ENCODE measurements around the gene MVB12B.

The MVB12B gene

DNA sequence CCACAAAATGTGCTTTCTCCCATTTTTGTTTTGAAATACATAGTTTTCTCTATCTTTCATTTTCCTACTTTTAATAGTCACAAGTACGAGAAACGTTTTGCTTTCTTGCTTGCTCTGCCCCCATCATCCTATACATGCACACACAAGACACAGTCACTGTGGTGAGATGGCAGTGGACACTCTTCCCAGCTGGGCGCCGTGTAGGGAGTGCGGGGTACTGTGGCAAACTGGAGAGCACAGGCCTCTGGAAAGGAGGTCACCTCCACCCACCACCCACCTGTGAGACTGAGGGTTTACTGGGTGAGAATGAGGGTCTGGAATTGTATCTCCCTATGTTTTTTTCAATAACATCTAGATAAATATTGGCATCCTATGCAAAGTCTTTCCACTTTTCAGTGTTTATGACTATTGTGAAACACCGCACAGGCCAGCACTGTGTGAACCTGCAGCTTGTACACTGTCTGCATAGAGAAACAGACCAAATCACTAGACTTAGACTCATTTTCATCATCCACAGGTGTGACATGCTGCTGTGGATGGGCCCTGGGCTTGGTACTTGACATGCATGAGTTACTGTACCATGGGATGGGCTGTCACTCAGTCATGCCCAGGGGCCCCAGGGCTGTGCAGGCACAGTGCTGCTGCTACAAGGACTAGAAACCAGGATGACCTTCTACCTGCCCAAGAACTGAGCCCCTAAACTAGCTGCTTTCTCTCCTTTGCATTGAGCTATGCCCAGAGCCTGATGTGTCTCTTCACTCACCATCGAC, 169.0 kb downstream of the MVB12B start:
- TF ChIP-seq, protein P1, sequence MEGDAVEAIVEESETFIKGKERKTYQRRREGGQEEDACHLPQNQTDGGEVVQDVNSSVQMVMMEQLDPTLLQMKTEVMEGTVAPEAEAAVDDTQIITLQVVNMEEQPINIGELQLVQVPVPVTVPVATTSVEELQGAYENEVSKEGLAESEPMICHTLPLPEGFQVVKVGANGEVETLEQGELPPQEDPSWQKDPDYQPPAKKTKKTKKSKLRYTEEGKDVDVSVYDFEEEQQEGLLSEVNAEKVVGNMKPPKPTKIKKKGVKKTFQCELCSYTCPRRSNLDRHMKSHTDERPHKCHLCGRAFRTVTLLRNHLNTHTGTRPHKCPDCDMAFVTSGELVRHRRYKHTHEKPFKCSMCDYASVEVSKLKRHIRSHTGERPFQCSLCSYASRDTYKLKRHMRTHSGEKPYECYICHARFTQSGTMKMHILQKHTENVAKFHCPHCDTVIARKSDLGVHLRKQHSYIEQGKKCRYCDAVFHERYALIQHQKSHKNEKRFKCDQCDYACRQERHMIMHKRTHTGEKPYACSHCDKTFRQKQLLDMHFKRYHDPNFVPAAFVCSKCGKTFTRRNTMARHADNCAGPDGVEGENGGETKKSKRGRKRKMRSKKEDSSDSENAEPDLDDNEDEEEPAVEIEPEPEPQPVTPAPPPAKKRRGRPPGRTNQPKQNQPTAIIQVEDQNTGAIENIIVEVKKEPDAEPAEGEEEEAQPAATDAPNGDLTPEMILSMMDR (IDR thresholded peaks at IDR 0.05; ENCODE audit: insufficient read depth, low read length, poor library complexity, severe bottlenecking): no peak
- H3K36me3 ChIP-seq (ENCODE audit: control insufficient read depth, insufficient read depth, low read length): no peaks in the 10 kb centered on the region
- H3K27me3 ChIP-seq (replicated peaks; ENCODE audit: control insufficient read depth, insufficient read depth, low read length): peaks cover 4% of the 10 kb centered on the region
- H3K4me3 ChIP-seq (replicated peaks; ENCODE audit: low read depth, low read length): no peak overlapping the region
- no peak for DNase-seq (ENCODE audit: extremely low read depth, insufficient read length)

DNA sequence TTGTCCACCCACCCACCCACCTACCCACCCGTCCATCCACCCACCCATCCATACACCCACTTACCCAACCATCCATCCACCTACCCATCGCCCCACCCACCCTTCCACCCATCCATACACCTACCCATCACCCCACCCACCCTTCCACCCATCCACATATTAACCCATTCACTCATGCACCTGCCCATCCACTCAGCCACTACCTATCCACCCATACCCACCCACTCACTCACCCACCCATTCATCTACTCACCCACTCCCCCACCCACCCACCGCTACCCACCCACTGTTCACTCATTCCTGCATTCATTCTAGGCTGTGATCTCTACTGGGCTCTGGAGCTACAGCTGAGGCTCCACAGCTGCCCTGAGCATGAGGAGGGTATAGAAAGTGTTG, 169.6 kb downstream of the MVB12B start:
- Histone ChIP-seq H3K4me3 (replicated peaks; ENCODE audit: low read depth, low read length) (no peak overlapping the region), H3K36me3 (ENCODE audit: control insufficient read depth, insufficient read depth, low read length) (no peaks in the 10 kb centered on the region), H3K27me3 (replicated peaks; ENCODE audit: control insufficient read depth, insufficient read depth, low read length) (peaks cover 4% of the 10 kb centered on the region)
- TF ChIP-seq, protein P1 (IDR thresholded peaks at IDR 0.05; ENCODE audit: insufficient read depth, low read length, poor library complexity, severe bottlenecking): no peak
- no peak for DNase-seq (ENCODE audit: extremely low read depth, insufficient read length)

DNA sequence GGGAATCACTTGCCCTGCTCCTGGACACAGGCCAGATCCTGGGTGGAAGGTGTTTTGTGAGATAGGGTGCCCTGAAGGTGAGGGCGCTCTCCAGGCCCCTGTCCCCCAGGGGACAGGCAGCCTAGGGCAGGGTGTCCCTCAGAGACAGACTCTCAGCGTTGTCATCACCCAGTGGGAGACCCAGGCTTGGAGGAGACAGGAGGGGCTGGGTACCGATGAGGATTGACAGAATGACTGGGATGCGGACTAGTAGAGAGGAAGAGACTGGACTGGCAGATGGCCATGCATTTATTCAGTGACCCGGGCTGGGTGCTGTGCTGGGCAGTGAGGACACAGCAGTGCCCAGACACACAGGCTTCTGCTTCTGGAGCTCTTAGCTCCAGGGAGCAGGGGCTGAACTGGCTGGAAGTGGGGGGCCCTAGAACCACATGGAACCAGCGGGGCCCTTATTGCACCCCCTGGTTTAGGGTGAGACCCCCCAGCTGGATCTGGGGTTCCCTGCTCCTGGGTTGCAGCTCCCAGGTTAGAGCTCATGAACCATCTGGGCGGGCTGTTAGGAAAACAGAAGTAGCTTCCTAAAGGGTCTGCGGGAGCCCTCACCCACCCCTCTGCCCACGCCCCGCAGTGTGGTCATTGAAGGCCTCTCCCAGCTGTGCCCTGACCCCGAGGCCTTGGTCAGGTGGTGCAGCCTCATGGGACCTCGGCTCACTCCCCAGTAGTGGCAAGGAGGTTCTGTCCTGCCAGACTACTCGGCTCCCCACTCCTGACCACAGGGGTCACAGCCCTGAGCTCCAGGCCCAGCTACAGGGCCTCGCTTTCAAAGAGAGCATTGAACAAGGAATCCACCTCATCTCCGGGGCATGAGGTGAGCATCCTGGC, 170.4 kb downstream of the MVB12B start:
- no peaks in the 10 kb centered on the region for H3K36me3 ChIP-seq (ENCODE audit: control insufficient read depth, insufficient read depth, low read length)
- no peak overlapping the region for H3K4me3 ChIP-seq (replicated peaks; ENCODE audit: low read depth, low read length)
- no peak for DNase-seq (ENCODE audit: extremely low read depth, insufficient read length)
- peaks cover 4% of the 10 kb centered on the region for H3K27me3 ChIP-seq (replicated peaks; ENCODE audit: control insufficient read depth, insufficient read depth, low read length)
- TF ChIP-seq, protein P1 (IDR thresholded peaks at IDR 0.05; ENCODE audit: insufficient read depth, low read length, poor library complexity, severe bottlenecking): no peak

DNA sequence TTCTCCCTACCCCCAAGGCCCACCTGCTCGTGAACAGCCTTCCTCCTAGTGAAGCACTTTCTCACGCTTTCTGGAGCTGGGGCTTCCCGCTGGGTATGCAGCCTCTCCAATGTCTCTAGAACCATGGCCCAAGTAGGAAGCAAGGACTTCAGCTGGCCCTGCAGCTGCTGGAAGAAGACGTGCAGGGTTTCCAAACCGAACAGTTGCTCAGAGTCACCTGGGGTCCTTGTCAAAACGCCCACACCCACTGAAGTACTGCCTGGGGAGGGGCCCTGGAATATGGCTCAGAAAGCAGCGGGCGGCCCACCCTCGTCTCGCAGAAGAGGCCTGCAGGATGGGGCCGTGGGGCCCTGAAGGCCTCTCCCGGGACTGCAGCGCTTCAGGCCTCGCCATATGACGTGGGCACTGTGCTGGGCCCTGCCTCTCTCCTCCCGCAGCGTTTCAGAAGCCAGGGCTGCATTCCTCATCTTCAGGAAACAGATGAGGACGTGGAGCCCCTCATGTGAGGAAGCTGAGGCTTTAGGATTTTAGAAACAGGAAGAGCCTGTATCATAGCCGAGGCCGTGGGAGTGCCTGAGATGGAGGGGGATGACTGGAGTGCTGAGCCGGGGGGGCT, 171.1 kb downstream of the MVB12B start:
- TF ChIP-seq, protein P1 (IDR thresholded peaks at IDR 0.05; ENCODE audit: insufficient read depth, low read length, poor library complexity, severe bottlenecking): no peak
- no peaks in the 10 kb centered on the region for H3K36me3 ChIP-seq (ENCODE audit: control insufficient read depth, insufficient read depth, low read length)
- H3K27me3 ChIP-seq (replicated peaks; ENCODE audit: control insufficient read depth, insufficient read depth, low read length): peaks cover 5% of the 10 kb centered on the region
- no peak overlapping the region for H3K4me3 ChIP-seq (replicated peaks; ENCODE audit: low read depth, low read length)
- DNase-seq (ENCODE audit: extremely low read depth, insufficient read length): no peak

DNA sequence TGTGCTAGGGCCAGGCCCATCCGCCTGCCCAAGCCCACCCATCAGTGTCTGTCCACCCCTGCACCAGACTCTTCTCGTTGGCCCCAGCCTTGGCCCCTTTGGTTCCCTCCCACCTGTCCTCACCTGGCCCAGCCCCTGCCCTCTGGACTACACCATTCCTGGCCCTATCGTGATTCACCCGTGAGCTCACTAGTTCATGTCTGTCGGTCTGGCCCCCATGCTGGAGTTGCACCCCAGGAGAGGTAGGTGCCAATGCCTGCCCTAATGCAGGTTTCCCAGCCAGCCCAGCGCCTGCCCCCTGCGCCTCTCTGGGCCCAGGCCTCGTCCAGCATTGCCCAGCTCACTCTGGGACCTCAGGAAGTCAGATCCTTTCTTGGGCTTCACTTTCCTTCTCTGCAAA, 171.7 kb downstream of the MVB12B start:
- Histone ChIP-seq H3K36me3 (ENCODE audit: control insufficient read depth, insufficient read depth, low read length) (no peaks in the 10 kb centered on the region), H3K27me3 (replicated peaks; ENCODE audit: control insufficient read depth, insufficient read depth, low read length) (peaks cover 5% of the 10 kb centered on the region), H3K4me3 (replicated peaks; ENCODE audit: low read depth, low read length) (no peak overlapping the region)
- TF ChIP-seq, protein P1 (IDR thresholded peaks at IDR 0.05; ENCODE audit: insufficient read depth, low read length, poor library complexity, severe bottlenecking): no peak
- DNase-seq (ENCODE audit: extremely low read depth, insufficient read length): no peak
